ENCODE measurements around the gene APP.

The APP gene

DNA sequence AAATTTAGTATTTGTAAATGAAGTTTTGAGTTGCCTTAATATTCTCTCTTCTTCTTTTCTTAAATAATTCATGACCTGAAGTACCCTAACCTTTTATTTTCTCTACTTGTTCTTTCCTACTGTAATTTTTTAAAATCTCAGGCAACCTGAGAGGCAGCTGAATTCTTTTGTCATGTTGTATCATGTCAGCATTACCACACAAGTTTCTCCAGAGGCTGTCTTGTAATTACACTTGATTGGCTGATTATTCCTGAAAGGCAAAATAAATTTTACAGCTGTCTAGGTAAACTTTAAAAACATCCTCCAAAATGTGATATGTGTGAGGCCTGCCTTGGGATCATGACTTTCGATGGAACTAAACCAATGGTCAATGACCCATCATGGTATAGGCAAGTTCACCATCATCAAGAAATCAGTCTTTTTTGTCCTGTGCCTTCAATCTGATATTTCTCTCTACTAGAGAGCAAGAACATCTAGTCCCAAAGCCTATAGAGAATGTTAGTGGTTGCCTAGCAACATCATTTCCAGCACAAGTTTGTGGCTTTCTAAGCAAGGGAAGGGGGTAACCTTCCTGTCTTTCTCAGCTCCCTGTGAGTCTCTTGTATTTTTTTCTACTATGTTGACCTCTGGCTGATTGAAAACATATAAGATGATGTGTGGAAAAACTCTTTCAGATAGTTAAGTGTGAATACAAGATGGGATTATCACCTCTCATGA lies 320.3 kb downstream of the APP start:
- no peak for FAIRE-seq
- no peak for DNase-seq (ENCODE audit: insufficient read length, low spot score)

DNA sequence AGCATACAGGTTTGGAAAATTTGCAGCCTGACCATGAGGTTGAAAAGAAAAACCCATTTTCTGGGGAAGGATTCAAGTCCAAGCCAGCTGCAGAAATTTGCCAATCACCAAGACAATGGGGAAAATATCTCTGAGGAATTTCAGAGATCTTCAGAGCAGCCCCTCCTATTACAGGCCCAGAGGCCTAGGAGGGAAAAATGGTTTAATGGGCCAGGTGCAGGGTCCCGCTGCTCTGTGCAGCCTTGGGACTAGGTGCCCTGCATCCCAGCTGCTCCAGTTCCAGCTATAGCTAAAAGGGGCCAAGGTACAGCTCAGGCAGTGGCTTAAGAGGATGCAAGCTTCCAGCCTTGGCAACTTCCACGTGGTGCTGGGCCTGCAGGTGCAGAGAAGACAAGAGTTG lies 322.3 kb downstream of the APP start:
- FAIRE-seq (no peak), DNase-seq (ENCODE audit: insufficient read length, low spot score) (no peak)

- FAIRE-seq = no peak
- no peak for DNase-seq (ENCODE audit: insufficient read length, low spot score)
These were observed 324.8 kb downstream of the APP start for GRCh38 chr21:25845729-25846256.

DNA sequence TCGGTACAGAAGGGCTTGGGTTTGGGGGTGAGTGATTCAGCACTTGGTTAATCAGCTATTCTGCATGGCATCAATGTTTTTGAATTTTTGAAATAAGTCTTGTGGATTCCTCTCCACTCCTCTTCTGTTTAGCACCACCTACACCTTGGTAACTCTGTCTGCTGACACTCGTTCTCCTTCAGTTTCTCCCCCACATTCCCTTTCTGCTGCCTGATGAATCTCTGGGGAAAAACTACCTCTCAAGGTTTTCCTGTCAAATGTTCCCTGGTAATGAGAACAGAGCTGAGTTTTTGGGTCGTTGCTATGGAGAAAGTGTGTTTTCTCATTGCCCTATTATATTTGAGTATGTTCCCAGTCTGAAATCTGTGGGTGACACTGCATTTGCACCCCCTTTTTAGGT lies 327.6 kb downstream of the APP start:
- no peak for DNase-seq (ENCODE audit: insufficient read length, low spot score)
- no peak for FAIRE-seq

DNA sequence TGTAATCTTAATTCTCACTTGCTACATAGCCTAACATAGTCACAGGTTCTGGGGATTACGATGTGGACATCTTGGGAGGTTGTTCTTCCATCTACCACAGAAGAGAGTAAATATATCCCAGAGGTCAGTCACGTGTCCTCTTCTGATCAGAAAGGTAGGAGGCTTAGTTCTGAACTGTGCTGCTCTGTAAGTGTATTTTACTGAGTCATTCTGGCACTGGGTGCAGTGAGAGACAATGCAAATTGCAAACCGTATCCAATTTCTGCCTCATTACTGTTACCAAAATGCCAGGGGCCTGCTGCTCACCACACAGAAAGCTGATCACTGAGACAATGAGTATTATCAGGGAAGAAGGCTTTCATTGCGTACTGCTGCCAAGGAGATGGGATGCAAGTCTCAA lies 331.8 kb downstream of the APP start:
- DNase-seq (ENCODE audit: insufficient read length, low spot score) (no peak), FAIRE-seq (no peak)

DNA sequence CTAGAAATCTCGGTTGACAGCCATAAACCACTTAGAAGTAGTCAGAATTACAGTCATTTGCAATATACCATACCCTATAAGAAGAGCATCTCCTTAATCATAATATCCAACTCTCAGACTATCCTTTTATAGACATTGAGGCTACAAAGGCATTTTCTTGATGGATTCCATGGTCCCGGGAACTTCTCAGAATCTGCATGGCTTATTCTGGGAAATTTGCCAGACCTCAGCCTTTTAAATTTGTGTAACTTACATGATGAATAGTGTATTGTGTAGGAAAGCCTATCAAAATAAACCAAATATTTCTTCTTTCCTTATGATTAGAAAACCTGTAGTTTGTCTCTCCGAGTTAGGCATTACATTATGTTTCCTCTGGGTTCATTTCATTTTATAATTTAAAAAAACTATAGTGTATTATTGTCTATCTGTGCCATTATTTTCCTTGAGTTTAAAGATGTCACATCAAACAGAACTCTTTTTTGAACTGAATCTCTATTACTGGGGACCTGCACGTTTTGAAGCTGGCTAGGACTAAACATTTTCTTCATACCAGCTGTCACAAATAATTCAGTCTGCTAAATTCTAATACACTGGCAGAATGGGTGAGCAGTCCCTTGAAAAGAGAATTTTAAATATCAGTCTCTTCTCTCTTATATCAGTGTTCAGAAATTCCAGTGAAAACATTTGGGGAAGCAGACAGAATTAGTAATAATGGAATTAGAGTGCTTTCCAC lies 332.9 kb downstream of the APP start:
- DNase-seq (ENCODE audit: insufficient read length, low spot score) = no peak
- FAIRE-seq = no peak

GRCh38 chr21:25836396-25836795 lies 334.2 kb downstream of the APP start:
- no peak for DNase-seq (ENCODE audit: insufficient read length, low spot score)
- FAIRE-seq = no peak

DNA sequence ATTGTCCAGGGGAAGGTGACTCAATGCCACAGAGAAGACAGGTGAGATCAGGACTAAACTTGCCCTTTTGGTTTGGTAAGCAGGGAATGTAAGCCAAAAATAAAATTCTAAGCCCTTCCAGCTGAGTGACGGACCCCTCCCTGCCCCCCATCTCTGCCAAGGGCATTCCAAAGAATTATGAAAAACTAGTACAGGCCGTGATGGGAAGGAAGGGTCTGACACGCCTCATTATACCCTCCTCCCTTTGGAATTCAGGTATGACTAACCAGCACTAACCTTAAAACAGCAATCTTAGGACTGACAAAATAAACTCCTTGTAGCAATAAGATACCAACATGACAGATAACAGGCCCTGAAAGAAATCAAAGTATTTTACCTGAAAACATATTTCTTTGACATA lies 336.2 kb downstream of the APP start:
- no peak for FAIRE-seq
- DNase-seq (ENCODE audit: insufficient read length, low spot score) = no peak

DNA sequence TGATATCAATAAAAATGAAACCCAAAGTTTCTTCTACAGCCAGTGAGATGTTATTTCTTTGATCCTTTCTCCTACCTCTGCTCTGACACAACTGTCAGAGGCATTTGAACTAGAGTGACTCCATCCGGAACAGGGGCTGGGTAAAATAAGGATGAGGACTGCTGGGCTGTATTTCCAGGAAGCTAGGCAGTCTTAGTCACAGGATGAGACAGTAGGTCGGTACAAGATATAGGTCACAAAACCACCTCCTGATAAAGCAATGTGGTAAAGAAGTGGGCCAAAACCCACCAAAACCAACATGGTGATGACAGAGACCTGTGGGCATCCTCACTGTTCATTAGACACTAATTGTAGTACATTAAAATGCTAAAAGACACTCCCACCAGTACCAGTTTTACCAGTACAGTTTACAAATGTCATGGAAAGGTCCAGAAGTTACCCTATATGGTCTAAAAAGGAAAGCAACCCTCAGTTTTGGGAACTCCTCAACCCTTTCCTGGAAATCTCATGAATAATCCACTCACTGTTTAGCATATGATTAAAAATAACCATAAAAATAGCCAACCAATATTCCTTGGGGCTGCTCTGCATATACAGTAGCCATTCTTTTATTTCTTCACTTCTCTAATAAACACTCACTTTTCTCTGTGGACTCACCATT lies 339.1 kb downstream of the APP start:
- no peak for DNase-seq (ENCODE audit: insufficient read length, low spot score)
- no peak for FAIRE-seq

Data from HTR-8/SVneo (cell line).